Measurements from ENCODE around the gene TOPORS. TPM values are rescaled to one million over a fixed set of nuclear protein-coding genes. Genes with fewer than 3 reads are reported as not detected.

The TOPORS gene
- total and polyA plus RNA-seq, 4 donors: 4.8 to 19.9 (median 10.4) TPM

DNA sequence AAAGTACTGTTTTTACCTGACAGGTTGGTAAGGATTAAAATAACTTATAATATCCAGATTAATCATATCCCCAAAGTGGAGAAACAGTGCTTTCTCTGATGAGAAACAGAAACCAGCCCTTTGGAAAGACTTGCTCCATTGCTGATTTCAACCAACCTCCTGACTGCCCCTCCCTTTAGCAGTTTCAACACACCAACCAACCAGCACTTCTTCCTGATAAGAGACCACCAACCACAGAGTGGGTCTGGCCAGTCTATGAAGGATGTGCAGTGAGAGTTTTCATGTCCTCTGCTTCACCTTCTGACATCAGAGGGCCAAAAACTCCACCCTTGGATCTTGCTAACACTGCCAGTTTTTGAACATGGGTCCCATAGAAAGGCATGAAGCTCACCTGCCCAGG, 54.5 kb downstream of the TOPORS start:
- Histone ChIP-seq H3K36me3 (ENCODE audit: control insufficient read depth in 4 of 4, insufficient read depth in 3 of 4, low read depth in 1 of 4, low read length in 3 of 4) (peaks cover 6 to 26% (median 14%) of the 10 kb centered on the region in 4 donors), H3K27me3 (ENCODE audit: control insufficient read depth in 4 of 4, insufficient read depth in 4 of 4, low read length in 3 of 4) (no peaks in the 10 kb centered on the region), H3K27ac (ENCODE audit: low read depth in 1 of 2, low read length in 2 of 2) (no peak overlapping the region), H3K9me3 (ENCODE audit: control insufficient read depth in 4 of 4, low read length in 3 of 4) (no peaks in the 10 kb centered on the region), H3K9ac (ENCODE audit: low read depth in 1 of 2, low read length in 2 of 2) (no peak overlapping the region), H3K4me3 (ENCODE audit: low read depth in 1 of 3, low read length in 3 of 3) (no peak overlapping the region), H3K4me1 (ENCODE audit: control insufficient read depth in 4 of 4, insufficient read depth in 4 of 4, low read length in 3 of 4) (no peaks in the 10 kb centered on the region)
- no peak for TF ChIP-seq YY1 (IDR thresholded peaks at IDR 0.05)
- no peak for TF ChIP-seq TAF1 (conservative IDR thresholded peaks at IDR 0.05)
- no peak for TF ChIP-seq HNF4A (conservative IDR thresholded peaks at IDR 0.05)
- DNase-seq (ENCODE audit: low spot score): no peak

- no peak for DNase-seq (ENCODE audit: low spot score)
- 90% methylated on average over 3 of the region's 3 CpGs for WGBS
Observed at GRCh38 chr9:32490601-32491000, 61.8 kb downstream of the TOPORS start.

More at GRCh38 chr9:32490601-32491000, 61.8 kb downstream of the TOPORS start:
- H3K27ac ChIP-seq (ENCODE audit: low read depth in 1 of 2, low read length in 2 of 2): no peak overlapping the region
- H3K9ac ChIP-seq (ENCODE audit: low read depth in 1 of 2, low read length in 2 of 2): no peak overlapping the region
- H3K27me3 ChIP-seq (ENCODE audit: control insufficient read depth in 4 of 4, insufficient read depth in 4 of 4, low read length in 3 of 4): no peaks in the 10 kb centered on the region
- peaks cover 4 to 7% (median 5%) of the 10 kb centered on the region in 4 donors for H3K36me3 ChIP-seq (ENCODE audit: control insufficient read depth in 4 of 4, insufficient read depth in 3 of 4, low read depth in 1 of 4, low read length in 3 of 4)
- TF ChIP-seq TAF1 (conservative IDR thresholded peaks at IDR 0.05): no peak
- TF ChIP-seq, protein P1, sequence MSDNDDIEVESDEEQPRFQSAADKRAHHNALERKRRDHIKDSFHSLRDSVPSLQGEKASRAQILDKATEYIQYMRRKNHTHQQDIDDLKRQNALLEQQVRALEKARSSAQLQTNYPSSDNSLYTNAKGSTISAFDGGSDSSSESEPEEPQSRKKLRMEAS (IDR thresholded peaks at IDR 0.05): no peak
- no peaks in the 10 kb centered on the region for H3K9me3 ChIP-seq (ENCODE audit: control insufficient read depth in 4 of 4, low read length in 3 of 4)
- H3K4me1 ChIP-seq (ENCODE audit: control insufficient read depth in 4 of 4, insufficient read depth in 4 of 4, low read length in 3 of 4): peaks cover 3 to 20% (median 14%) of the 10 kb centered on the region in 4 donors
- H3K4me3 ChIP-seq (ENCODE audit: low read depth in 1 of 3, low read length in 3 of 3): no peak overlapping the region

Other genes with a start within 250 kb of the TOPORS start
- 10 to 100 TPM; 41.3 to 78.5 TPM for gene ACO1, start 167.9 kb downstream of the TOPORS start, total RNA-seq
- 10 to 100 TPM; 46.9 to 72.1 TPM for gene ACO1, start 167.9 kb downstream of the TOPORS start, polyA plus RNA-seq
- gene RIGI, start 26.4 kb downstream of the TOPORS start, total RNA-seq: 1 to 10 TPM; 6.7 to 7.4 TPM
- gene RIGI, start 26.4 kb downstream of the TOPORS start, polyA plus RNA-seq: 1 to 10 TPM; 2.6 to 5.9 TPM
- 1 to 10 TPM; 1.0 to 6.2 TPM for gene SMIM27, start 259 bp downstream of the TOPORS start, total RNA-seq
- 10 to 100 TPM in 1 of 2 donors, 1 to 10 TPM in 1; 2.6 to 17.0 TPM for gene SMIM27, start 259 bp downstream of the TOPORS start, polyA plus RNA-seq
- gene NDUFB6, start 20.6 kb upstream of the TOPORS start, total RNA-seq: 10 to 100 TPM; 22.3 to 28.6 TPM
- 100 to 1,000 TPM in 1 of 2 donors, 10 to 100 TPM in 1; 36.3 to 118 TPM for gene NDUFB6, start 20.6 kb upstream of the TOPORS start, polyA plus RNA-seq
- not detected for gene TAF1L, start 83.1 kb upstream of the TOPORS start, total RNA-seq
- gene TAF1L, start 83.1 kb upstream of the TOPORS start, polyA plus RNA-seq: not detected
- gene TMEM215, start 231.0 kb upstream of the TOPORS start, total RNA-seq: not detected
- gene TMEM215, start 231.0 kb upstream of the TOPORS start, polyA plus RNA-seq: not detected